Measurements from ENCODE around the gene NINL.
"Not testable (repeated sequence)": the region's sequence is repeated elsewhere in the genome, so short reads cannot be mapped to it uniquely, and the experiment has no call there.

NINL gene

DNA sequence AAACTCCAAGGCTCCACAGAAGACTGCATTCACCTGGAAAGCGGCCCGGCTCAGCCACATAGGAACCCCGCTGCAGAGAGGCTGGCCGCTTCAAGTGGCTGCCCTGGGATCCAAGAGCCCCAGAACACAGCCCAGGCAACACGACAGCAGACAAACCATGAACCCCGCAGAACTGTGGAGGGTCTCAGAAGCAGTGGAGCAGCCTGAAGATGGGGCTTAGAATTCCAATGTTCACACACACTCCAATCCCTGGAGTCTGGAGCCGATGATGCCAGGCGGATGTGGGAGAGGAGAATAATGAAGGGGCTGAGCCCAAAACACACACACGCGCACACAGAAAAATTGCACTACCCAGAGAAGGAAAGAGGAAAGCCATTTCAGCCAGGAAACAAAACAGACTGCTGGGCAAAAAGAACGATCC, 52.4 kb downstream of the NINL start:
- no peak for DNase-seq (ENCODE audit: low read depth)

DNA sequence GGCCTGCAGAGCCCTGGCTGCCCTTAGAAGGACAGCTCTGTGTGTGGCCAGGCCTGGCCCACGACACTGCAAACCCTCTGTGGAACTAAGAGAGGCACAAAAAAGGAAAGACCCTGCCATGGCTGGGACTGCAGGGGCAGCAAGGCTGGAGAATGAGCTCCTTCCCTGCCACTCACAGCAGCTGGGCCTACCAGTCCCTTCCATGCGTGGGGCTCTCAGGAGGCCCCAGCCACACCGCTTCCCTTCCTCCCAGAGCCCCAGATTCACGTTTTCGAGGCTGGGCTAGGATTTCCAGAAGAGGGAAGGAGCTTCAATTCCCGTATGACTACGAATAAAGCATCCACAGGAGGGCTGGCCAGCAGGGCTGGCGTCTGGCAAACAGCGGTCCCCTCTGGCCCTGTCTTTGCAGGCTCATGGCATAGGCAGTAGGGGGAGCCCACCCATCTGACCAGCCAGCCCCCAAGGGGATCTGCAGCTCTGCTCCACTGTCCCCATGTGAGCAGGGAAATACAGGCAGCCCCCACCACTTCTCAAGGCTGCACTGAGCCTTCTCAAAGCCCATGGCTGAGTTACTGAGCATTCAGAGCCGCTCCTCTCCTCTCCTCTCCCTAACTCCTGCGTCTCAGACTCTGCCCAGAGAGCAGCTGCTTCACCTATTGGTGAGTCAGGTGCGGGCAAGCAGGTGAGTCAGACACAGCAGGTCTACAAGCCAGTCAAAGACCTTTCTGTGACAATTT, 53.1 kb downstream of the NINL start:
- DNase-seq (ENCODE audit: low read depth): no peak

DNA sequence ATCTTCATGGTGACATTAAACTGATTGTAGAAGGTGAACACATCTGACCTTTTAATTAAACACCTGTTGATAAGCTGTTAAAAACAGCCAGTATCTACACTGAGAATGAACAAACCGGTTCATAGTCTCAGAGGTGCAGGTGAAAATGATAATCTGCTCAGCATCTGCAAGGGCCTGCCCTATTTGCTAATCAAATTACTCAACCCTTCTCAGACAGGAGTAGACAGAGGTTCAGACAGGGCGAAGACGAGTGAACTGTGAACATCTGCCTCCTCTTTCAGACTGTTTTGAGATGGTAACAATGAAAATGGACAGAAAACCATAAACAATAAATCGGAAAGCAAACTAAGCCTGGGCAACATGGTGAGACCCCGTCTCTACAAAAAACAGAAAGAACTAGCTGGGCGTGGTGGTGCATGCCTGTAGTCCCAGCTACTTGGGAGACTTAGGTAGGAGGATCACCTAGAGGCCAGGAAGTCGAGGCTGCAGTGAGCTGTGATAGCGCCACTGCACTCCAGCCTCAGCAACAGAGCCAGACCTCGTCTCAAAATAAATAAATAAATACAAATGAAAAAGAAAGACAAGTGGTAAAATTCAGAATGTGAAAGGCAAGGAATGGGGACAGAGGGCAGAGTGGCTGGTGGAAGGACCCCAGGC, 55.9 kb downstream of the NINL start:
- no peak for DNase-seq (ENCODE audit: low read depth)

DNA sequence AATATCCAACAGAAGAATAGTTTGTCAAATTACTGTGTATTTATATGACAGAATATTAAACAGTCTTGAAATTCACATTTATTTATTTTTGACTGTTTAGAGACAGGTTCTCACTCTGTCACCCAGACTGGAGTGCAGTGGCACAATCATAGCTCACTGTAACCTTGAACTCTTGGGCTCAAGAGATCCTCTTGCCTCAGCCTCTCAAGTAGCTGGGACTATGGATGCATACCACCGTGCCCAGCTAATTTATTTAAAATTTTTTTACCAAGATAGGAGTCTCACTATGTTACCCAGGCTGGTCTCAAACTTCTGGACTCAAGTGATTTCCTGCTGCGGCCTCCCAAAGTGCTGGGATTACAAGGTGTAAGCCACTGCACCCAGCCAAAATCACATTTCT, 57.4 kb downstream of the NINL start:
- DNase-seq (ENCODE audit: low read depth): no peak

GRCh38 chr20:25526446-25526845, 58.9 kb downstream of the NINL start:
- no peak for DNase-seq (ENCODE audit: low read depth)

DNA sequence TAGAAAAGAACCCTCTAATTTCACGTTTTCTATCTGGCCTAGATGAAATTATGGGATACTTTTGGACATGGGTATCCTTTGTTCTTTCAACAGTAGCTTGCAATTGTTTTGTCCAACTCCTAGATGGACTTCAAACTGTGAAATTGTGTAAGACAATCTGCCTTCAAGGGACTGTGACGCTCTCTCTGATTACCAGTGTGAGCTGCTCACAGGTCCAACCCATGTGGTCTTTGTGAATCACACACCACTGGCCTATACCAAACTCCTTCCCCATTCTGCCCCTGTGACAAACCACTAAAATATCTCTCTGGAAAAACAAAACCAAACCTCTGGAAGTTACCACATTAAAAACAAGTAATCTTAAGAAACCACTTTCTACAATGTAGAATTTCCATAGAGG, 59.5 kb downstream of the NINL start:
- peak; percentile 98 for DNase-seq (ENCODE audit: low read depth)

- no peak for DNase-seq (ENCODE audit: low read depth)
Measured at GRCh38 chr20:25525295-25525694, 60.0 kb downstream of the NINL start.

DNA sequence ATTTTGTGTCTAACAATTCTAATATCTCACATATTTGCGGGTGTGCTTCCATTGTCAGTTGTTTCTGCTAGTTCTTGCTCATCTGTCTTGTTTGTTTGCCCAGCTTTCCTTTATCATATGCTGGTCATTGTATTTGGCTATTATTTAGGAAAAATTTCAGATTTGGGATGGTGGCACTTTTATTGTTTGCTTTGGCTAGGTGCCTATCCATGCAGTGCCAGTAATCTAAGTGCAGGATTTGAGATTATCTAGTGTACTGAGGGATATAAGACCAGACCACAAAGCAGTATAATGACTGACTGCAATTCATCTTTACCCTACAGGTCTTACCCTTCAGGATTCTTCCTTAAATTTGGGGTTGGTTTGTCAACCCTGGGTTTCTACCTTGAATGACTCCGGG, 63.9 kb downstream of the NINL start:
- DNase-seq (ENCODE audit: low read depth): no peak

- DNase-seq (ENCODE audit: low read depth): no peak
Measured at GRCh38 chr20:25517124-25517523, 68.2 kb downstream of the NINL start.

DNA sequence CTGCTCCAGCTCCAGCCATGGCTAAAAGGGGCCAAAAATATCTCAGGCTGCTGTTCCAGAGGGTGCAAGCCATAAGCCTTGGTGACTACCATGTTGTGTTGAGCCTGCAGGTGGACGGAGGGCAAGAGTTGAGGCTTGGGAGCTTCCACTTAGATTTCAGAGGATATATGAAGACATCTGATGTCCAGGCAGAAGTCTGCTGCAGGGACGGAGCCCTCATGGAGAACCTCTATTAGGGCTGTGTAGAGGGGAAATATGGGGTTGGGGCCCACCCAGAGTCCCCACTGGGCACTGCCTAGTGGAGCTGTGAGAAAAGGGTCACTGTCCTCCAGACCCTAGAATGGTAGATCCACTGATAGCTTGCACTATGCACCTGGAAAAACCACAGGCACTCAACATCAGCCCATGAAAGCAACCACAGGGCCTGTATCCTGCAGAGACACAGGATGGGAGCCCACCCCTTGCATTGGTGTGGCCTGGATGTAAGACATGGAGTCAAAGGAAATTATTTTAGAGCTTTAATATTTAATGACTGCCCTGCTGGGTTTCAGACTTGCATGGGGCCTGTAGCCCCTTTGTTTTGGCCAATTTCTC, 70.5 kb downstream of the NINL start:
- no peak for DNase-seq (ENCODE audit: low read depth)

GRCh38 chr20:25514195-25514594, 71.1 kb downstream of the NINL start:
- DNase-seq (ENCODE audit: low read depth): no peak

GRCh38 chr20:25512709-25513108, 72.6 kb downstream of the NINL start:
- DNase-seq (ENCODE audit: low read depth): no peak

DNA sequence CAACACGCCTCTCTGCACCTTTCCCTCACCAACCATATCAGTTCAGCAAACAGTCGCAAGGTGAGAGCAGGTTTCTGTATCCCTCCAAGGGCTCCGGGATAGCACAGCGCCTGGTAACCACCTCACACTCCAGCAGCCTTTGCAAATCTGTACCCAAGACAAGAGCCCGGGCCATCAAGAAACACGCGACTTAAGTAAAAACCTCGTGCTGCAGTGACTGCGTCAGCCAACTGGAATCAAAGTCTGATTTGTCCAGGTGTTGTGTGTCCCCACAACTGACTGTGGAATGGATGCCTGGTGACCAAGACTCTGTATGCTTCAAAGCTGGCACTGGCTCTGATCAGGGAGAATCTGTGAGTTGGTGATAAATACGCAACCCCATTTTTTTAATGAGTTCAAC, 74.1 kb downstream of the NINL start:
- no peak for DNase-seq (ENCODE audit: low read depth)

GRCh38 chr20:25510721-25511120, 74.6 kb downstream of the NINL start:
- no peak for DNase-seq (ENCODE audit: low read depth)

DNA sequence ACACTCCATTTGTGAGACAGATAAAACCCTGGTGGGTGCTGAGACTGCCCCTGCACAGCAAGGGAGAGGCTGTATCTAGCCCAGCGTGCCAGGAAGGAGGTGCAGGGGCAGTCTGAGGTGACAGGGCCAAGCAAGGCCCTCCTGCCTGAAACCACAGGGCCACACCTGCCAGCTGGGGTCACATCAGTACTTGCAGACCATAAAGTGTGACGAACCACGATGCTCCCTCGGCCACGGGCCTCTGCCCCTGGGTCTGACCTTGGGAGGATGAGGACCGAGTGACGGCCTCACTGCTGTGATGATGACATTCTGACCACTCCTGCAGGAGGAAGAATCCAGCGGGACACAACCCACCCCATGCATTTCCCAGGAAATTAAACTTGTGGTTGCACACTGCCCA, 75.1 kb downstream of the NINL start:
- DNase-seq (ENCODE audit: low read depth): no peak

DNA sequence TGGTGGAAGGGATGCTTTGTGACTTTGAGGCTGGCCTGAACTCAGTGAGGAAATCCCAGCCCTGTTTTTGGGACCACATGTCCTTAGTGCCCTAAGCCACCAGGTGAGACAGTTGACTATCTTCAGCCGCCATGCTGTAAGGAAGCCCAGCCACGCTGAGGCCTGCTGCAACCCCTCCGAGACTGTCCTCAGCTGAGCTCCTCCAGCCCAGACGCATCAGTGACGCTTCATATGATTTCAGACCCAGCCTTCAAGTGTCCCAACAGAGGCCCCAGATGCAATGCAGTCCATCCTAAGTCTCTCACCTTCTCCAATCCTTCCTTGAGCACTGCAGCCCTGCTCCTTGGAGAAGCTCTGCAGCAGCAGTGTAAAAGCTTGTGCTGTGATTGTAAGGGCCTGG, 76.2 kb downstream of the NINL start:
- no peak for DNase-seq (ENCODE audit: low read depth)

GRCh38 chr20:25508083-25508770, 77.1 kb downstream of the NINL start:
- DNase-seq (ENCODE audit: low read depth): peak; percentile 37

DNA sequence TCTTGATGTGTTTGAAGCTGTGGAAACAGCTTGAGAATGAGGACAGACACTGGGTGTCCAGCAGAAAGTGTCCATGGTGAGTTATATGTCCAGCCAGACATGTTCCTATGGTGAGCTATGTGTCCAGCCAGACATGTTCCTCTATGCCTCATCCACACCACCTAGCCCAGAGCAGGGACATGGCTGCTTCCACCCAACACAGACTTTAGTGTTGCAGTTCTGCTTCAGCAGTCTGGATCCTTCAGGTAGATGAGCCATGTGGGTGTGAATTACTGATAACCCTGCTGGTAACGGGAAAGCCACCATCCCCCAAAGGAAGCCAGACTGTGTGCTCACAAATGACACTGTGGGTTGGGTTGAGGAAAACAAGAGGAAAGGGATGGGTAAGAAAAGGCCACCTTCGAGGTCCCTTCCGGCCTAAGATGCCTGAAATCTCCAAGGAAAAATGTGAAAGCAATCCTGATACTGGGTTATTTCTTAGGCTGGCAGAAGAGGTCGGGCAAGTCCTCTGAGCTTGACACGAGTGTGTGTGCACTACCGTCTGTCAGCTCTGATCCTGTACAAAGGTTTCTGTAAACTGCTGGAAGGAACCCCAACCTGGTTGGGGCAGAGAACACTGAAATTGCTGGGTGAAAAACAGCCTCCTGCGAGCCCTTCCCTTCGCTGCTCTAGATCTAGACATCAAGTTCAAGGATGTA, 77.8 kb downstream of the NINL start:
- no peak for DNase-seq (ENCODE audit: low read depth)

DNA sequence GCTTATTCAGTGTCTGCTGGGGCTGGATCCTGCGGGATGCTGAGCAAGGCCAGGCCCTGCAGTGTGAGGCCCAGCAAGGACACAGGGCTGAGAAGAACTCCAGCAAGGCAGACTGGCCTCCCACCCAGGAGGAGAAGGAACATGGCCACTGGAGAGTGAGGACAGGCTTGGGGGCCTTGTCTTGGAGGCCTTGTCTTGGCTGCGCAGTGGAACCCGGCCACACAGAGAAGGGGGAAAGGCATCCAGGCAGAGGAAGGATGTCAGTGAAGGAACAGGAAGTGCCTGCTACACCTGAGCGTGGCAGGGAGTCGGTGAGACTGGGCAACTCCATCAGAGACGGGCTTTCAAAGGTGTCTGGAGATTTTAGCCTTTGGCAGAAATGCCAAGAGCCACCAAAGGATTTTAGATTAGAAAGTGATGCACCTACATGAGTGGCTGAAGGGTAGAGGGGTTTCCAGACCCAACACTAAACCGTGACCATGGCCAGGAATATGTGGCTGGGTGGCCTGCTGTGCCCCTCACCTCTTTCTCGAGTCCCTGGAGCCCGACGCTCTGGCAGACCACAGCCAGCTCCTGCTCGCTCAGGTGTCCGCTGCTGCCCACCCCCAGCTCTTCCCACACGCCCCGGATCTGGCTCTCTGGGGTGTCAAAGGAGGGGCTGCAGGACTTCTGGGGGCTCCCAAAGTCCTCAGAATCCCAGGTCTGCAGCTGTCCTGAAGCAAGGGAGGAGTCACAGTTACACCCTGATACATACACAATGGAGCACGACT, 80.8 kb downstream of the NINL start:
- DNase-seq (ENCODE audit: low read depth): no peak

- DNase-seq (ENCODE audit: low read depth): no peak
Measured at GRCh38 chr20:25503936-25504335, 81.4 kb downstream of the NINL start.

DNA sequence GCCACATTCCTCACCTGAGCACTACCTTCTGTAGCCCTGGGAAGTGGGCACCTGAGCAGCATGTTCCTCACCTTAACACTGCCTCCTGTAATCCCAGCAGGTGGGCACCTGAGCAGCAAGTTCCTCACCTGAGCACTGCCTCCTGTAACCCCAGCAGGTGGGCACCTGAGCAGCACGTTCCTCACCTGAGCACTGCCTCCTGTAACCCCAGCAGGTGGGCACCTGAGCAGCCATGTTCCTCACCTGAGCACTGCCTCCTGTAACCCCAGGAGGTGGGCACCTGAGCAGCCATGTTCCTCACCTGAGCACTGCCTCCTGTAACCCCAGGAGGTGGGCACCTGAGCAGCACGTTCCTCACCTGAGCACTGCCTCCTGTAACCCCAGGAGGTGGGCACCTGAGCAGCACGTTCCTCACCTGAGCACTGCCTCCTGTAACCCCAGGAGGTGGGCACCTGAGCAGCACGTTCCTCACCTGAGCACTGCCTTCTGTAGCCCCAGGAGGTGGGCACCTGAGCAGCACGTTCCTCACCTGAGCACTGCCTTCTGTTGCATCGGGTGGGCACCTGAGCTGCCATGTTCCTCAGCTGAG, 82.2 kb downstream of the NINL start:
- DNase-seq (ENCODE audit: low read depth): not testable (repeated sequence)

All from non-pigmented ciliary epithelial cell (primary cell).